Colonic mucosa (tissue), 4 donors: ENCODE data around the gene GPD1L. TPM values are rescaled to one million over a fixed set of nuclear protein-coding genes. Genes with fewer than 3 reads are reported as not detected.

ENCODE experiments used
- DNase-seq: peaks from one replicate; pipeline ENCODE4 v3.0.0-alpha.2; 2020
- H3K27ac ChIP-seq: fragments of 200-600 bp; one replicate; pipeline ENCODE4 v1.8.0; 2021
- H3K27me3 ChIP-seq: fragments of 200-600 bp; one replicate; pipeline ENCODE4 v1.8.0; 2021
- H3K36me3 ChIP-seq: fragments of 200-600 bp; one replicate; pipeline ENCODE4 v1.8.0; 2021
- H3K4me1 ChIP-seq: fragments of 200-600 bp; one replicate; pipeline ENCODE4 v1.8.0; 2021; ENCODE audit warnings: mild to moderate bottlenecking
- H3K4me3 ChIP-seq: fragments of 200-600 bp; one replicate; pipeline ENCODE4 v1.8.0; 2021
- H3K9ac ChIP-seq, 2 donors: one replicate each; pipeline ENCODE4 v1.7.0; 2013; ENCODE audit warnings: control low read depth in 2 of 2, low read depth in 2 of 2, low read length in 2 of 2
- H3K9me3 ChIP-seq: fragments of 200-600 bp; one replicate; pipeline ENCODE4 v1.8.0; 2021
- CTCF ChIP-seq: fragments of 200-600 bp; IDR thresholded peaks from one replicate; pipeline ENCODE4 v1.8.0; 2022; ENCODE audit warnings: antibody characterized with exemption, mild to moderate bottlenecking
- intact Hi-C: fragments of 100-400 bp; cut with DNase I; formaldehyde crosslinking; loops from one replicate; pipeline ENCODE4 v1.14.1; 2022
- total RNA-seq, 2 donors: library from RNA; stranded (reverse); fragmentation: NEBNext Ultra II Directional in 1 of 2; extraction: Animal tissue kit (Norgen Biotek cat#: 25700) in 1 of 2; gene quantifications; one replicate each; pipeline ENCODE4 v1.2.1, GENCODE V29; 2021
- donor health status: healthy.
- donor health status: DM: no; HTN: no; CAD: no.
- donor health status: DM: no; HTN: no; CAD: no.

Gene GPD1L
- total RNA-seq, 2 donors from 2014 or later: 70.3 to 78.4 TPM

- intact Hi-C loops: no loop called here
- Histone ChIP-seq H3K27me3 (no peaks in the 10 kb centered on the region), H3K36me3 (no peaks in the 10 kb centered on the region), H3K9ac (no peak overlapping the region), H3K27ac (no peak overlapping the region), H3K9me3 (no peaks in the 10 kb centered on the region), H3K4me3 (no peak overlapping the region), H3K4me1 (no peaks in the 10 kb centered on the region)
- TF ChIP-seq CTCF: no peak
- DNase-seq: no peak
Observed at GRCh38 chr3:32215185-32215584, 108.8 kb downstream of the GPD1L start.

GRCh38 chr3:32216172-32216783 lies 109.9 kb downstream of the GPD1L start:
- DNase-seq: peak; percentile 68
- Histone ChIP-seq H3K9me3 (no peaks in the 10 kb centered on the region), H3K27me3 (no peaks in the 10 kb centered on the region), H3K4me1 (no peaks in the 10 kb centered on the region), H3K9ac (no peak overlapping the region), H3K27ac (no peak overlapping the region), H3K4me3 (no peak overlapping the region), H3K36me3 (no peaks in the 10 kb centered on the region)
- intact Hi-C loops: no loop called here
- TF ChIP-seq CTCF: no peak

- intact Hi-C loops: no loop called here
- no peaks in the 10 kb centered on the region for H3K4me1 ChIP-seq
- no peak overlapping the region for H3K9ac ChIP-seq
- no peak overlapping the region for H3K4me3 ChIP-seq
- H3K27me3 ChIP-seq: no peaks in the 10 kb centered on the region
- no peak overlapping the region for H3K27ac ChIP-seq
- H3K36me3 ChIP-seq: no peaks in the 10 kb centered on the region
- no peak for DNase-seq
- no peaks in the 10 kb centered on the region for H3K9me3 ChIP-seq
- TF ChIP-seq CTCF: no peak
Observed at GRCh38 chr3:32217339-32217738, 110.9 kb downstream of the GPD1L start.

Other genes with a start within 250 kb of the GPD1L start
- gene OSBPL10, start 125.4 kb upstream of the GPD1L start, total RNA-seq: 10 to 100 TPM; 20.0 to 34.4 TPM
- gene ZNF860, start 124.9 kb upstream of the GPD1L start, total RNA-seq: 1 to 10 TPM in 1 of 2 donors, under 1 TPM in 1; 0.53 to 1.5 TPM
- 10 to 100 TPM; 11.7 to 14.2 TPM for gene CMTM8, start 132.1 kb downstream of the GPD1L start, total RNA-seq